ENCODE results near the gene PAFAH1B1. TPM values are rescaled to one million over a fixed set of nuclear protein-coding genes. Genes with fewer than 3 reads are reported as not detected.

PAFAH1B1 gene
- total RNA-seq, 1 donor from 2014 or later: 138 TPM

GRCh38 chr17:2609091-2609490 is 15.6 kb downstream of the PAFAH1B1 start:
- CTCF ChIA-PET: no interaction called here
- Mint-ChIP-seq H3K27me3 (no peaks in the 10 kb centered on the region), H3K4me1 (peaks cover 58% of the 10 kb centered on the region), H3K9me3 (no peaks in the 10 kb centered on the region), H3K27ac (no peak overlapping the region), H3K36me3 (ENCODE audit: low read depth) (peaks cover 20% of the 10 kb centered on the region), H3K4me3 (no peak overlapping the region)
- TF ChIP-seq CTCF (IDR thresholded peaks at IDR 0.05): no peak
- POLR2A ChIA-PET: interaction anchor here (0.5 kb wide), 1 partner anchor 14 kb away, joined by 3 read pairs; no protein-coding TSS in a partner anchor
- ATAC-seq (ENCODE audit: low read depth) (no peak), DNase-seq (no peak)
- intact Hi-C loops (cut with micrococcal nuclease): no loop called here

GRCh38 chr17:2610195-2611175 is 17.0 kb downstream of the PAFAH1B1 start:
- DNase-seq (no peak), ATAC-seq (ENCODE audit: low read depth) (no peak)
- ChIA-PET CTCF (no interaction called here), POLR2A (interaction anchor here (0.6 kb wide), 1 partner anchor 977 kb away, joined by 3 read pairs; no protein-coding TSS in a partner anchor)
- Mint-ChIP-seq H3K27ac (no peak overlapping the region), H3K4me3 (no peak overlapping the region), H3K36me3 (ENCODE audit: low read depth) (peaks cover 9% of the 10 kb centered on the region), H3K27me3 (no peaks in the 10 kb centered on the region), H3K9me3 (no peaks in the 10 kb centered on the region), H3K4me1 (peaks cover 51% of the 10 kb centered on the region)
- intact Hi-C loops (cut with micrococcal nuclease): no loop called here
- no peak for TF ChIP-seq CTCF (IDR thresholded peaks at IDR 0.05)

GRCh38 chr17:2611627-2612026 is 18.2 kb downstream of the PAFAH1B1 start:
- no peak for TF ChIP-seq CTCF (IDR thresholded peaks at IDR 0.05)
- POLR2A ChIA-PET: interaction anchor here (0.6 kb wide), 2 partner anchors 410 to 723 kb away, joined by 3 to 4 read pairs; no protein-coding TSS in a partner anchor
- Mint-ChIP-seq H3K9me3 (no peaks in the 10 kb centered on the region), H3K36me3 (ENCODE audit: low read depth) (peaks cover 9% of the 10 kb centered on the region), H3K27me3 (no peaks in the 10 kb centered on the region), H3K4me3 (no peak overlapping the region), H3K27ac (no peak overlapping the region), H3K4me1 (peaks cover 57% of the 10 kb centered on the region)
- intact Hi-C loops (cut with micrococcal nuclease): no loop called here
- no peak for DNase-seq
- CTCF ChIA-PET: no interaction called here
- ATAC-seq (ENCODE audit: low read depth): no peak

- intact Hi-C loops (cut with micrococcal nuclease): no loop called here
- no peaks in the 10 kb centered on the region for H3K9me3 Mint-ChIP-seq
- POLR2A ChIA-PET: interaction anchor here (1.5 kb wide), 1 partner anchor 19 kb away, joined by 3 read pairs; the partner anchor contains the start of gene PAFAH1B1
- no peak for TF ChIP-seq CTCF (IDR thresholded peaks at IDR 0.05)
- ATAC-seq (ENCODE audit: low read depth) (no peak), DNase-seq (no peak)
- no peaks in the 10 kb centered on the region for H3K27me3 Mint-ChIP-seq
- H3K27ac Mint-ChIP-seq: no peak overlapping the region
- CTCF ChIA-PET: no interaction called here
- H3K4me1 Mint-ChIP-seq: peaks cover 64% of the 10 kb centered on the region
- H3K36me3 Mint-ChIP-seq (ENCODE audit: low read depth): peaks cover 8% of the 10 kb centered on the region
- no peak overlapping the region for H3K4me3 Mint-ChIP-seq
These were observed 19.2 kb downstream of the PAFAH1B1 start for GRCh38 chr17:2612630-2613029.

GRCh38 chr17:2613089-2613808 is 19.8 kb downstream of the PAFAH1B1 start:
- POLR2A ChIA-PET: interaction anchor here (0.6 to 1.5 kb wide), 2 partner anchors 20 to 101 kb away, joined by 3 read pairs; partner anchors contain the start of gene PAFAH1B1
- no peak overlapping the region for H3K4me3 Mint-ChIP-seq

More at GRCh38 chr17:2613089-2613808, 19.8 kb downstream of the PAFAH1B1 start:
- no peak overlapping the region for H3K27ac Mint-ChIP-seq
- peaks cover 64% of the 10 kb centered on the region for H3K4me1 Mint-ChIP-seq
- ATAC-seq (ENCODE audit: low read depth): no peak
- intact Hi-C loops (cut with micrococcal nuclease): no loop called here
- CTCF ChIA-PET: no interaction called here
- no peak for DNase-seq
- peaks cover 11% of the 10 kb centered on the region for H3K36me3 Mint-ChIP-seq (ENCODE audit: low read depth)
- H3K27me3 Mint-ChIP-seq: no peaks in the 10 kb centered on the region
- no peaks in the 10 kb centered on the region for H3K9me3 Mint-ChIP-seq
- no peak for TF ChIP-seq CTCF (IDR thresholded peaks at IDR 0.05)

Measured in activated B cell treated with CpG ODN at 0.5 μM for 24 hours (primary cell).